A549 (cell line): ENCODE results near the gene SVIL.

Source experiments
- CHD4 ChIP-seq: fragments of 200-600 bp; sonication (generic); IDR thresholded peaks from 2 replicates; pipeline ENCODE4 v1.6.1; 2016; ENCODE audit warnings: antibody characterized with exemption, mild to moderate bottlenecking, borderline replicate concordance
- FOXS1 ChIP-seq: fragments of 250-450 bp; sonication (Bioruptor Pico); IDR thresholded peaks from 2 replicates; pipeline ENCODE4 v1.5.0; 2020; ENCODE audit warnings: mild to moderate bottlenecking, moderate library complexity
- JUN ChIP-seq, 2 experiments: fragments of >200 bp; sonication (Bioruptor Twin); formaldehyde crosslinking; IDR thresholded peaks; 2 replicates in 1 of 2; 3 replicates in 1 of 2; pipeline ENCODE4 v1.6.1; 2016 to 2017
- POLR2A ChIP-seq: IDR thresholded peaks from 2 replicates; pipeline ENCODE4 v1.6.1; 2012; ENCODE audit warnings: mild to moderate bottlenecking, low read length
- RAD21 ChIP-seq, 2 experiments: fragments of >200 bp in 1 of 2; sonication (Bioruptor Twin) in 1 of 2; formaldehyde crosslinking in 1 of 2; IDR thresholded peaks in 1 of 2; conservative IDR thresholded peaks in 1 of 2; 2 replicates in 1 of 2; 3 replicates in 1 of 2; pipeline ENCODE4 v1.6.1; 2012 to 2018; ENCODE audit warnings: inconsistent platforms in 1 of 2
- REST ChIP-seq: fragments of 200-600 bp; sonication (generic); IDR thresholded peaks from 2 replicates; pipeline ENCODE4 v1.6.1; 2016; ENCODE audit warnings: antibody characterized with exemption, mild to moderate bottlenecking, moderate library complexity
- SMC3 ChIP-seq: fragments of >200 bp; sonication (Bioruptor Twin); formaldehyde crosslinking; IDR thresholded peaks from 3 replicates; pipeline ENCODE4 v1.6.1; 2018; ENCODE audit warnings: inconsistent platforms
- TP53 ChIP-seq: fragments of 250-450 bp; sonication (Bioruptor Pico); IDR thresholded peaks from 2 replicates; pipeline ENCODE4 v1.5.0; 2021; ENCODE audit warnings: mild to moderate bottlenecking, moderate library complexity
- TF ChIP-seq, protein P1 (sequence below): fragments of >200 bp; sonication (Bioruptor Twin); formaldehyde crosslinking; IDR thresholded peaks from 3 replicates; pipeline ENCODE4 v1.5.1; 2016

DNA sequence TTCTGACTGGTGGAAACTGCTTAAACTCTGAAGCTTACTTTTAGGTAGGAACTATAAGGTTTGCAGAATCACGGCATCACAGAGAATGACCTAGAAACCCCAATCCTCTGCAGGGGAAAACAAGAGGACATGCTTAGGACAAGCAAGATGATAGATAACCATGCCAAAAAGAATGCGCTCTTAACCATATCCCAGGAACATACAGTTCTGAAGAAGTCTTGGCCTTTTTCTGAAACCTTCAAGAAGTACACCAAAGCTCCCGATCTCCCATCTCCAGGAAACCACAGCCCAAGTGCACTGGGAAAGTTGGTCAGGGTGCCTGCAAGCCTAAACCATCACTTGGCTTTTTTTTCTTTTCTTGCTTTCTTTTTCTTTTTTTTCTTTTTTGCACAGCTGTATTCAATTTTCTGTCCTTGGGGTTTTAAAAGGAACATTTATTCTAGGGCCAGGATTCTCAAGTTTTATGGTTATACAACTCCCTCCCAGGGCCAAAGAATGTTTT lies 12.2 kb upstream of the SVIL start:
- TF ChIP-seq REST (no peak), RAD21 (conservative IDR thresholded peaks at IDR 0.05 in 1 of 2, IDR thresholded peaks at IDR 0.05 in 1 of 2) (no peak), TP53 (CRISPR knock-in tag) (no peak), SMC3 (no peak), POLR2A (no peak), FOXS1 (no peak), JUN (IDR thresholded peaks at IDR 0.05) (no peak), CHD4 (no peak)
- TF ChIP-seq, protein P1, sequence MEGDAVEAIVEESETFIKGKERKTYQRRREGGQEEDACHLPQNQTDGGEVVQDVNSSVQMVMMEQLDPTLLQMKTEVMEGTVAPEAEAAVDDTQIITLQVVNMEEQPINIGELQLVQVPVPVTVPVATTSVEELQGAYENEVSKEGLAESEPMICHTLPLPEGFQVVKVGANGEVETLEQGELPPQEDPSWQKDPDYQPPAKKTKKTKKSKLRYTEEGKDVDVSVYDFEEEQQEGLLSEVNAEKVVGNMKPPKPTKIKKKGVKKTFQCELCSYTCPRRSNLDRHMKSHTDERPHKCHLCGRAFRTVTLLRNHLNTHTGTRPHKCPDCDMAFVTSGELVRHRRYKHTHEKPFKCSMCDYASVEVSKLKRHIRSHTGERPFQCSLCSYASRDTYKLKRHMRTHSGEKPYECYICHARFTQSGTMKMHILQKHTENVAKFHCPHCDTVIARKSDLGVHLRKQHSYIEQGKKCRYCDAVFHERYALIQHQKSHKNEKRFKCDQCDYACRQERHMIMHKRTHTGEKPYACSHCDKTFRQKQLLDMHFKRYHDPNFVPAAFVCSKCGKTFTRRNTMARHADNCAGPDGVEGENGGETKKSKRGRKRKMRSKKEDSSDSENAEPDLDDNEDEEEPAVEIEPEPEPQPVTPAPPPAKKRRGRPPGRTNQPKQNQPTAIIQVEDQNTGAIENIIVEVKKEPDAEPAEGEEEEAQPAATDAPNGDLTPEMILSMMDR, result no peak
